ENCODE measurements around the gene LRRTM4. TPM values are rescaled to one million over a fixed set of nuclear protein-coding genes. Genes with fewer than 3 reads are reported as not detected.

Gene LRRTM4
- total RNA-seq, 1 donor from 2014 or later = 5.4 TPM

- no peak for DNase-seq (ENCODE audit: extremely low spot score, unreplicated experiment)
- H3K27ac Mint-ChIP-seq = no peak overlapping the region
- no peaks in the 10 kb centered on the region for H3K27me3 Mint-ChIP-seq
- peaks cover 7% of the 10 kb centered on the region for H3K9me3 Mint-ChIP-seq
- H3K4me3 Mint-ChIP-seq = no peak overlapping the region
- TF ChIP-seq CTCF (conservative IDR thresholded peaks at IDR 0.05) = no peak
- no peaks in the 10 kb centered on the region for H3K36me3 Mint-ChIP-seq
- H3K4me1 Mint-ChIP-seq (ENCODE audit: unreplicated experiment) = peaks cover 11% of the 10 kb centered on the region
Observed at GRCh38 chr2:77328134-77328931, 193.8 kb downstream of the LRRTM4 start.

- Mint-ChIP-seq H3K4me1 (ENCODE audit: unreplicated experiment) (peaks cover 11% of the 10 kb centered on the region), H3K4me3 (no peak overlapping the region), H3K27me3 (no peaks in the 10 kb centered on the region), H3K36me3 (no peaks in the 10 kb centered on the region), H3K27ac (no peak overlapping the region), H3K9me3 (no peaks in the 10 kb centered on the region)
- TF ChIP-seq CTCF (conservative IDR thresholded peaks at IDR 0.05) = no peak
- no peak for DNase-seq (ENCODE audit: extremely low spot score, unreplicated experiment)
Observed at GRCh38 chr2:77325395-77325794, 196.8 kb downstream of the LRRTM4 start.

- H3K4me3 Mint-ChIP-seq = no peak overlapping the region
- peaks cover 4% of the 10 kb centered on the region for H3K9me3 Mint-ChIP-seq
- no peak for TF ChIP-seq CTCF (conservative IDR thresholded peaks at IDR 0.05)
- H3K27me3 Mint-ChIP-seq = no peaks in the 10 kb centered on the region
- no peaks in the 10 kb centered on the region for H3K36me3 Mint-ChIP-seq
- no peak for DNase-seq (ENCODE audit: extremely low spot score, unreplicated experiment)
- H3K27ac Mint-ChIP-seq = no peak overlapping the region
- H3K4me1 Mint-ChIP-seq (ENCODE audit: unreplicated experiment) = no peaks in the 10 kb centered on the region
Observed at GRCh38 chr2:77322431-77322830, 199.7 kb downstream of the LRRTM4 start.

GRCh38 chr2:77314721-77315120, 207.5 kb downstream of the LRRTM4 start:
- Mint-ChIP-seq H3K27ac (no peak overlapping the region), H3K4me3 (no peak overlapping the region), H3K27me3 (no peaks in the 10 kb centered on the region), H3K36me3 (no peaks in the 10 kb centered on the region), H3K9me3 (peaks cover 5% of the 10 kb centered on the region), H3K4me1 (ENCODE audit: unreplicated experiment) (no peaks in the 10 kb centered on the region)
- DNase-seq (ENCODE audit: extremely low spot score, unreplicated experiment) = no peak
- no peak for TF ChIP-seq CTCF (conservative IDR thresholded peaks at IDR 0.05)

- Mint-ChIP-seq H3K27me3 (no peaks in the 10 kb centered on the region), H3K27ac (no peak overlapping the region), H3K4me1 (ENCODE audit: unreplicated experiment) (no peaks in the 10 kb centered on the region), H3K4me3 (no peak overlapping the region), H3K36me3 (no peaks in the 10 kb centered on the region), H3K9me3 (peaks cover 8% of the 10 kb centered on the region)
- DNase-seq (ENCODE audit: extremely low spot score, unreplicated experiment) = no peak
- TF ChIP-seq CTCF (conservative IDR thresholded peaks at IDR 0.05) = no peak
Observed at GRCh38 chr2:77310416-77310815, 211.8 kb downstream of the LRRTM4 start.

Data from type B pancreatic cell (in vitro differentiated cells).